IPS-15b (cell line): ENCODE results near the gene SLC10A1.
"Not testable (repeated sequence)": the region's sequence is repeated elsewhere in the genome, so short reads cannot be mapped to it uniquely, and the experiment has no call there.

Source experiments
- H3K27me3 ChIP-seq: one replicate; pipeline ENCODE4 v1.6.1; 2013; ENCODE audit warnings: low read length; ENCODE audit not compliant: control insufficient read depth, insufficient read depth
- H3K36me3 ChIP-seq: one replicate; pipeline ENCODE4 v1.6.1; 2013; ENCODE audit warnings: low read length; ENCODE audit not compliant: control insufficient read depth, insufficient read depth
- H3K4me1 ChIP-seq: one replicate; pipeline ENCODE4 v1.6.1; 2013; ENCODE audit warnings: mild to moderate bottlenecking, low read length; ENCODE audit not compliant: control insufficient read depth, insufficient read depth
- H3K4me3 ChIP-seq: one replicate; pipeline ENCODE4 v1.5.1; 2013; ENCODE audit warnings: low read depth, low read length
- H3K9ac ChIP-seq: one replicate; pipeline ENCODE4 v1.6.1; 2013; ENCODE audit warnings: low read depth, mild to moderate bottlenecking, low read length
- H3K9me3 ChIP-seq: one replicate; pipeline ENCODE4 v1.6.1; 2013; ENCODE audit warnings: mild to moderate bottlenecking, low read length; ENCODE audit not compliant: control insufficient read depth, insufficient read depth

The SLC10A1 gene

DNA sequence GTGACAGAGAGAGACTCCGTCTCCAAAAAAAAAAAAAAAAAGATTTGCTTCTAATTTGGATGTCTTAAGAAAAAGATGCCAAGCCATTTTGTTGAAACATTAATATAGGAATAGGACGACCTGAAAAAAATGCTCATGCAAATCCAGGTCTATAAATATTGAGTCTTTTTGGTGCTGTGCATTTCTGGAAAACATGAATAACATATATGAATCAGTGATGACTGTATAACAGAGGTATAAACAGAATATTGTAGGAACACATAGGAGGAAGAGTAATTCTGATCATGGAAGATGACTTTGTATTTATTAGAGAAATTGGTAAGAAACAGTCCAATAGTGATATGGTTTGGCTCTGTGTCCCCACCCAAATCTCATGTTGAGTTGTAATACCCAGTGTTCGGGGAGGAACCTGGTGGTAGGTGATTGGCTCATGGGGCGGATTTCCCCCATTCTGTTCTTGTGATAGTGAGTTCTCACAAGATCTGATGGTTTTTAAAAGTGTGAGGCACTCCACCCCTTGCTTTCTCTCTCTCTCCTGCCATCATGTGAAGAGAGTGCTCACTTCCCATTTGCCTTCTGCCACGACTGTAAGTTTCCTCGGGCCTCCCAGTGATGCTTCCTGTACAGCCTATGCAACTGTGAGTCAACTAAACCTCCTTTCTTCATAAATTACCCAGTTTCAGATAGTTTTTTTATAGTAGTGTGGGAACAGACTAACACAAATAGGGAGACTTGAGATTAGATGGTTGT is 33.1 kb downstream of the SLC10A1 start:
- H3K9ac ChIP-seq, result no peak overlapping the region
- no peak overlapping the region for H3K4me3 ChIP-seq
- peaks cover 7% of the 10 kb centered on the region for H3K4me1 ChIP-seq
- no peaks in the 10 kb centered on the region for H3K9me3 ChIP-seq
- H3K36me3 ChIP-seq, result peaks cover 8% of the 10 kb centered on the region
- H3K27me3 ChIP-seq, result no peaks in the 10 kb centered on the region

- Histone ChIP-seq H3K4me1 (no peaks in the 10 kb centered on the region), H3K27me3 (no peaks in the 10 kb centered on the region), H3K4me3 (no peak overlapping the region), H3K9me3 (no peaks in the 10 kb centered on the region), H3K36me3 (no peaks in the 10 kb centered on the region), H3K9ac (no peak overlapping the region)
Observed at GRCh38 chr14:69760810-69761209, 36.2 kb downstream of the SLC10A1 start.

- no peaks in the 10 kb centered on the region for H3K27me3 ChIP-seq
- no peaks in the 10 kb centered on the region for H3K36me3 ChIP-seq
- peaks cover 2% of the 10 kb centered on the region for H3K4me1 ChIP-seq
- H3K9ac ChIP-seq, result no peak overlapping the region
- H3K4me3 ChIP-seq, result no peak overlapping the region
- H3K9me3 ChIP-seq, result no peaks in the 10 kb centered on the region
Observed at GRCh38 chr14:69756298-69756697, 40.7 kb downstream of the SLC10A1 start.

DNA sequence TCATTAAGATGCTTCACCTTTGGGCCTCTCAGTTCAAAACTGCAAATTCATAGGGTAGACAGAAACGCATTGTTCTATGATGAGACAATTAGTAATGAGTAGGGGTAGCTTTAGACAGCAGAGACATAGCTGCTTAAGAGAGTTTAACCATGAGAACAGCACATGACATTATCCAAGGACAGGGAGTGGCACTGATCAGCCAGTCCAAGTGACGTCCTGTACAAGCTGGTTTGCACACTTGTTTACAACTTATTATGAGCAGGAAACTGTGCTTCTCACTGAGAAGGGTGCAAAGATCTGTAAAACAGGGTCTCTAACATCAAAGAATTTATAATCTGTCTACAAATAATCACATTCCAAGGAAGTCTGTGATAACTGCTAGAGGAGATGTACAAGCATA is 41.3 kb downstream of the SLC10A1 start:
- H3K9ac ChIP-seq, result no peak overlapping the region
- no peak overlapping the region for H3K4me3 ChIP-seq
- no peaks in the 10 kb centered on the region for H3K9me3 ChIP-seq
- H3K27me3 ChIP-seq, result no peaks in the 10 kb centered on the region
- H3K4me1 ChIP-seq, result peaks cover 2% of the 10 kb centered on the region
- no peaks in the 10 kb centered on the region for H3K36me3 ChIP-seq

DNA sequence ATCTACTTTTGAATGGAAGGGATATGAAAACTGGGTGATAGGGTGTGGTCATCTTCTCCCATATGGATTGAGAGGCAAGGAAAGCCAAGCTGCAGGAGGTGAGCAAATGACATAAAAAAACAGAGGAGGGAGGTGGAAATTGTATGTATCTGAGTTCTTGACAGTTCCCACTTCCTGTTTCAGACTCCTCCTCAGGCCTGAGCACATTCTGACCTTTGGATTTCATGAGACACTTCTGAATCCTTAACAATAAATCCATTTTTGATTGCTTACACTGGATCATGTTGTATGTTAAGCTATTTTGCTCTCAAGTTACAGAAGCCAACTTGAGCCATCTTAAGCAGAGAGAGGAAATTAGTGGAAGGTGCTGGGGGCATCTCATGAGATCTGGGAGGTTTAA is 41.7 kb downstream of the SLC10A1 start:
- peaks cover 2% of the 10 kb centered on the region for H3K4me1 ChIP-seq
- no peak overlapping the region for H3K4me3 ChIP-seq
- no peaks in the 10 kb centered on the region for H3K9me3 ChIP-seq
- H3K27me3 ChIP-seq, result no peaks in the 10 kb centered on the region
- H3K36me3 ChIP-seq, result no peaks in the 10 kb centered on the region
- no peak overlapping the region for H3K9ac ChIP-seq

DNA sequence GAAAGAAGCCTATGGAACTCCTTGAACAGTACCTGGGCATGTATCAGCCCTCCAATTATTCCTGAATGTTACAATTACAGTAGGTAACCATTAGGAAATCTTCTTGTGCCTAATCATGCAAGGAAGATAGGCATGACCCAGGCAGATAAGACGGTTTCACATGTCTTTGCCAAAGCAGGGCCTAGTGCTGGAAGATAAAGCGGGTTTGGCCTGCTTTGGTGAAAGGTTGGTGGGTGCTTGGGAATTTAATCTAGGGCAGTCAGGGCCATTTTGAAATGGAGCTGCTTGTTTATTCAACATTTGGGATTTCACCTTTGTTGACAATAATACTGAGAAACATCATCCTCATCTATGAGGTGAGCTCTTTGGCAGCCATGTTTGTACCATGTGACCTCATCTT is 42.6 kb downstream of the SLC10A1 start:
- no peak overlapping the region for H3K9ac ChIP-seq

GRCh38 chr14:69753860-69754259 is 43.2 kb downstream of the SLC10A1 start:
- H3K36me3 ChIP-seq, result no peaks in the 10 kb centered on the region
- no peaks in the 10 kb centered on the region for H3K9me3 ChIP-seq
- H3K4me1 ChIP-seq, result peaks cover 2% of the 10 kb centered on the region
- H3K4me3 ChIP-seq, result no peak overlapping the region
- H3K9ac ChIP-seq, result no peak overlapping the region
- H3K27me3 ChIP-seq, result no peaks in the 10 kb centered on the region

More for the DNA sequence above, 42.6 kb downstream of the SLC10A1 start:
- Histone ChIP-seq H3K4me3 (no peak overlapping the region), H3K4me1 (peaks cover 2% of the 10 kb centered on the region), H3K27me3 (no peaks in the 10 kb centered on the region), H3K36me3 (no peaks in the 10 kb centered on the region), H3K9me3 (no peaks in the 10 kb centered on the region)

- H3K4me1 ChIP-seq, result peaks cover 2% of the 10 kb centered on the region
- H3K9me3 ChIP-seq, result no peaks in the 10 kb centered on the region
- H3K27me3 ChIP-seq, result no peaks in the 10 kb centered on the region
- H3K36me3 ChIP-seq, result no peaks in the 10 kb centered on the region
- H3K4me3 ChIP-seq, result no peak overlapping the region
- peak overlapping the region; percentile 24 for H3K9ac ChIP-seq
Observed at GRCh38 chr14:69752773-69753172, 44.3 kb downstream of the SLC10A1 start.

- Histone ChIP-seq H3K36me3 (no peaks in the 10 kb centered on the region), H3K9me3 (no peaks in the 10 kb centered on the region), H3K4me3 (no peak overlapping the region), H3K9ac (no peak overlapping the region), H3K4me1 (peaks cover 2% of the 10 kb centered on the region), H3K27me3 (no peaks in the 10 kb centered on the region)
Observed at GRCh38 chr14:69750495-69750894, 46.5 kb downstream of the SLC10A1 start.

GRCh38 chr14:69749956-69750355 is 47.1 kb downstream of the SLC10A1 start:
- Histone ChIP-seq H3K4me1 (peaks cover 2% of the 10 kb centered on the region), H3K27me3 (no peaks in the 10 kb centered on the region), H3K36me3 (no peaks in the 10 kb centered on the region), H3K9me3 (no peaks in the 10 kb centered on the region), H3K9ac (no peak overlapping the region), H3K4me3 (no peak overlapping the region)

- no peak overlapping the region for H3K4me3 ChIP-seq
- H3K27me3 ChIP-seq, result no peaks in the 10 kb centered on the region
- peaks cover 2% of the 10 kb centered on the region for H3K4me1 ChIP-seq
- no peak overlapping the region for H3K9ac ChIP-seq
- H3K9me3 ChIP-seq, result peaks cover 5% of the 10 kb centered on the region
- H3K36me3 ChIP-seq, result no peaks in the 10 kb centered on the region
Observed at GRCh38 chr14:69741055-69741454, 56.0 kb downstream of the SLC10A1 start.

DNA sequence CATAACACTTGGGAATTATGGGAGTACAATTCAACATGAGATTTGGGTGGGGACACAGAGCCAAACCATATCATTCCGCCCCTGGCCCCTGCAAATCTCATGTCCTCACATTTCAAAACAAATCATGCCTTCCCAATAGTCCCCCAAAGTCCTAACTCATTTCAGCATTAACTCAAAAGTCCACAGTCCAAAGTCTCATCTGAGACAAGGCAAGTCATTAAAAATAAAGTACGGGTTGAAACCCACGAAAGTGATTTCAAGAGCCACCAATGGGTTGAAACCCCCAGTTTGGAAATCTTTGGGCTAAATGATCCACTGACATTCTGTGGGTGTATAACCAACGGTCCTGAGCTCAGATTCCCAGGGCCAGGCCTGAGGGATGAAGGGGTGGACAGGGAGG is 60.6 kb downstream of the SLC10A1 start:
- not testable (repeated sequence) for H3K27me3 ChIP-seq, H3K4me3 ChIP-seq, H3K9ac ChIP-seq, H3K4me1 ChIP-seq, H3K36me3 ChIP-seq, H3K9me3 ChIP-seq
